GM10248 (cell line): ENCODE results near the gene ISYNA1.

ENCODE experiments used
- CTCF ChIA-PET: fragments of 300-600 bp; sonication (Branson Sonifier 250); formaldehyde crosslinking; extraction: SDS; loops from one replicate; lab custom pipeline; 2021; ENCODE audit warnings: antibody characterized with exemption; lab: Yijun Ruan, JAX
- POLR2A ChIA-PET: fragments of 350-650 bp; sonication (Branson Sonifier 250); formaldehyde crosslinking; extraction: SDS; loops from one replicate; lab custom pipeline; 2020; ENCODE audit warnings: antibody characterized with exemption; lab: Yijun Ruan, JAX
- DNase-seq: peaks from one replicate; pipeline ENCODE4 v3.0.0; 2012; ENCODE audit errors: extremely low spot score
- CTCF ChIP-seq: IDR thresholded peaks from 2 replicates; pipeline ENCODE4 v1.5.1; 2012; ENCODE audit warnings: mild to moderate bottlenecking, low read depth; ENCODE audit errors: extremely low read depth, missing control alignments, control extremely low read depth

Gene ISYNA1

GRCh38 chr19:18469069-18469846, 31.3 kb upstream of the ISYNA1 start:
- TF ChIP-seq CTCF = peak; percentile 71
- CTCF ChIA-PET = interaction anchor here (0.7 to 4.2 kb wide), 12 partner anchors 11 to 212 kb away, joined by 3 to 24 read pairs (median 4); no protein-coding TSS in a partner anchor
- POLR2A ChIA-PET = no interaction called here
- DNase-seq = peak; percentile 65

GRCh38 chr19:18468517-18468916, 30.6 kb upstream of the ISYNA1 start:
- CTCF ChIA-PET = interaction anchor here (0.7 to 4.2 kb wide), 4 partner anchors 12 to 213 kb away, joined by 3 to 24 read pairs (median 10); no protein-coding TSS in a partner anchor
- no peak for DNase-seq
- POLR2A ChIA-PET = interaction anchor here (0.5 kb wide), 2 partner anchors 11 to 22 kb away, joined by 7 to 8 read pairs; no protein-coding TSS in a partner anchor
- TF ChIP-seq CTCF = no peak

- CTCF ChIA-PET = interaction anchor here (1.5 to 4.2 kb wide), 3 partner anchors 11 to 36 kb away, joined by 4 to 24 read pairs (median 15); no protein-coding TSS in a partner anchor
- no peak for DNase-seq
- TF ChIP-seq CTCF = no peak
- POLR2A ChIA-PET = interaction anchor here (0.5 kb wide), 2 partner anchors 11 to 23 kb away, joined by 7 to 8 read pairs; no protein-coding TSS in a partner anchor
Observed at GRCh38 chr19:18467978-18468377, 30.0 kb upstream of the ISYNA1 start.

- POLR2A ChIA-PET = no interaction called here
Observed at GRCh38 chr19:18466354-18466753, 28.4 kb upstream of the ISYNA1 start.

GRCh38 chr19:18465964-18466339, 28.0 kb upstream of the ISYNA1 start:
- no peak for TF ChIP-seq CTCF
- ChIA-PET CTCF (interaction anchor here (1.1 to 3.4 kb wide), 3 partner anchors 15 to 37 kb away, joined by 3 to 14 read pairs (median 3); no protein-coding TSS in a partner anchor), POLR2A (no interaction called here)
- no peak for DNase-seq

More at GRCh38 chr19:18466354-18466753, 28.4 kb upstream of the ISYNA1 start:
- TF ChIP-seq CTCF = no peak
- CTCF ChIA-PET = interaction anchor here (0.8 to 3.4 kb wide), 5 partner anchors 9 to 123 kb away, joined by 3 to 14 read pairs (median 3); no protein-coding TSS in a partner anchor
- DNase-seq = no peak

GRCh38 chr19:18465214-18465963, 27.5 kb upstream of the ISYNA1 start:
- DNase-seq = no peak
- ChIA-PET POLR2A (no interaction called here), CTCF (interaction anchor here (1.4 to 3.4 kb wide), 2 partner anchors 9 to 15 kb away, joined by 5 to 14 read pairs; no protein-coding TSS in a partner anchor)
- TF ChIP-seq CTCF = no peak
